Pulmonary artery endothelial cell (primary cell): ENCODE data around the gene GPSM3. TPM values are rescaled to one million over a fixed set of nuclear protein-coding genes. Genes with fewer than 3 reads are reported as not detected.
A peak's percentile ranks its signal among the peaks of the same experiment; 100 is the strongest.
"Not testable (repeated sequence)": the region's sequence is repeated elsewhere in the genome, so short reads cannot be mapped to it uniquely, and the experiment has no call there.

Experiments
- DNase-seq: peaks from one replicate; pipeline ENCODE4 v3.0.0-alpha.2; 2011; ENCODE audit warnings: low read depth, low spot score
- total RNA-seq: library from RNA; depleted of rRNA; stranded (reverse); fragments of >200 nt; gene quantifications from 2 replicates; pipeline ENCODE4 v1.2.3, GENCODE V29; 2014

Gene GPSM3
- total RNA-seq, 1 donor from 2014 or later: 7.1 TPM

DNA sequence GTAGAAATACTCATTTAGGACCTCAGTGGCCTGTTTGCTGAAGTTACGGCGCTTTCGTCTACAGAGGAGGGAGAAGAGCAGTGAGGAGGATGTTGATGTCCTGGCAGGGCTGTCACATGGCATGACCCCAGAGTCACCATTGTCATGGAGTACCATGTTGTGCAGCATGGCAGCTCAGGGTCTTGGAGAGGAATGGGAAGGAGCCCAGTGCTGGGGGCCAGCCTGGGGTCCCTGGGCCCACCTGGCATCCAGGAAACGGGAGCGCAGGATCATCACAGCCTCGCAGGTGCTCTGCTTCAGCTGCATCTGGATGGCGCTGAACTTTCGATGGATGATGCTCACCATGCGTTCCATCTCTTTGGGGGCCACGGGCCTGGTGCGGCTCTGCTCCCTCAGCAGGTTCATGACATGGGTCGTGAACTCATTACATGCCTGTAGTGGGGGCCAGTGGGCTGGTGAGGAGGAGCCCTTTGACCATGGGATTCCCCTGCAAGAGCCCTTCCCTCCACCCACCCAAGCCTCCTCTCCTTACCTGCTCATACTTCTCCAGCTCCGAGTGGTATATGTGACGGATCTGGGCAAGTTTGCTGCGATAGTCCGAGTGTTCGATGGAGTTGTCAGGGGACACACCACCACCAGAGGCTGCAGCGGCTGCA, 4.6 kb downstream of the GPSM3 start:
- not testable (repeated sequence) for DNase-seq

DNA sequence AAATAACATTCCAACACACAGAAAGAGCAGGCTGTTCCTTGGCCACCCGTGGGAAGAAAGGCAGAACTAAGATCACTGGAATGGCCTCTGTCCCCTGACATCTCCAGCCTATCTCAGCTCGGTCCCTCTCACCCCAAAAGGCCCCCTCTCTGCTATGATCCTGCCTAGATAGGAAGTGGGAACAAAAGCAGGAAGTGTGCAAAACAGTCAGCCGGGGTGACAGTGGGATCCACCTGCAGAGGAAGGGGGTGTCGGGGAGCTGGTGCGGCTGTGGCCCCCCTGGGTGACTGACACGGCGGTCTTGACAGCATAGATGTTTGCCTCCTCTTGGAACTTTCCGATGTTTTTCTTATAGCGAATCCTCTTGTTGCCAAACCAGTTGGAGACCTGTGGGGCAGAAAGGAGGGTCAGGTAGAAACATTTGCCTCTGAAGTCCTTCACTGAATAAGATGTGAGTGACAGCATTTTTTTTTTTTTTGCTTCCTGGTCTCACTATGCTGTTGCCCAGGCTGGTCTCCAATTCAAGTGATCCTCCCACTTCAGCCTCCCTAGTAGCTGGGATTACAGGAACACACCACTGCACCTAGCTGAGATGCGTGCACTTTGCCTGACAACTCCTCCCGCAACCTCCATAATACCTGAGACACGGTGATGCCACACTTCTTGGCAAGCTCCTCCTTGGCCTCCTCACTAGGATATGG, 5.3 kb downstream of the GPSM3 start:
- DNase-seq: no peak

DNA sequence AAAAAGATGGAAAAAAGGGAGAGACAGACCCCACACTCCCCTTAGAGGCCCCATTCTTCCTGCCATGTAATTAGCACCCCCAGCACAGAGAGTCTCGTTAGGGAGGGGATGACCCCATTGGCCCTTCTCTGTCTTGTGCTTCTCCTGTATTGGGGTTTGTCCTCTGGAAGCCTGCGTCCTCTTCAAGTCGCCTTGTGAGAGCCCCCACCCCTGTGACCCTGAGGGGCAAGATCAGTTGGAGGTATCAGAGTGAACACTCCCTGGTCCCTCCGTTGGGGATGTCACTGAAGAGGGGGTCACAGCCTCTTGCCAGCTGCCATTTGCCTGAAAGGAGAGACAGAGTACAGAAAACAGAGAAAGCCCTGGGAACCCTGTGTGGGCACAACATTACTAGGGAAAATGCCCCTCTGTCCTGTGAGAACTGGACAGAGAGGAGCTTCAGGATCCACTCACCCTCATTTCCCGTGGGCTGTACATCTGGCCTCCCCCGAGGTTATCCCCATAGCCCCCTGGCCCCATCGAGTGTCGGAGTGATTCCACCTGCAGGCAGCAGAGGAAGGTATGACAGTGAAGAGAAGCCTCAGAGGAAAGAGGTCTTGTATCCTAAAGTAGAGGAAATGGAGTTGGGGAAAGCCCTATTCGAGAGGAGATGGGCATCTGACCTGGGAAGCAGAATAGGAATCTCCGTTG, 6.1 kb downstream of the GPSM3 start:
- DNase-seq: not testable (repeated sequence)

DNA sequence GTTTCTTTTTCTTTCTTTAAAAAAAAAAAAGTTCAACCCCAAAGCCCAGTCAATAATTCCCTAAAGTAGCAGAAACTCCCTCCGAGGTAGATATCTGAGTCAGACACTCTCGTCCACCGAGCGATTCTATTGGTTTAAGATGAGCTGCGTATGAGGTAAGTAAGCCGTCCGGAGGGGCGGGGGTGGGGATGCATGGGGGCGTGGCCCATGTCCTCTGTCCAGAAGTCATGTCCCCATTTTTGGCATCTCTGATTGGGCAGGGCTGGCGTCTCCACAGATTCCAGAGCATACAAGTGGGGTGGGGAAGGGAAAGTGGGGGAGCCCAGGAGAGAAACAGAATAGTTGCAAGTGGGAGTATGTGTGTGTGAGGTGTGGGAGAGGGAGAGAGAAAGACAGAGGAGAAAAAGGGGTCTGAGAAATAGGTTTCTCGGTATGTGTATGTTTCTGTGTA, 6.7 kb downstream of the GPSM3 start:
- DNase-seq: not testable (repeated sequence)

DNA sequence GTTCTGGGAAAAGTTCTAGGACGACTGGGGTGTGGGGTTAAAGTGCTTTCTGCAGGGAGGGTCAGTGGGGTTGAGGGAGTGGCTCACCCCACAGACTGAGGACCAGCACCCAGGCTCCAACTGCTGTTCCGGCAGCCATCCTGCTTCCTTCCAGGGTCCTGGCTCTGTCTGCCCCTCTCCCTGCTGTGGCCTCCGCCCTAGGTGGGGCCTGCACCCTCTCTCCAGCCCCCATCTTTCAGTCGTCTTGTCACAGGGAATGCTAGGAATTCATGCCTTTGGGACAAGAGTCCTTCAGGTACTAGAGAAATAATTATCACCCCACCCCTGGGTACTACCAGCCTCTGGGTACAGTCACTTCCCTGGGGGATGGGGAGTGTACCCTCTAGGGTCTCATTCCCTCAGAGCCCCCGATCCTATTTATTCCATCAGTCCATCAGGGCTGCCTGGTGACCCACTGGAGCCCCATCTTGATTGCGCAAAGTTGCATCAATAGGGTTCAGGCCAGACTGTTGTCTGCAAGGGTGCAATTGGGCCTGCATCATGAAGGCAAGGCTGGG, 8.3 kb downstream of the GPSM3 start, which contains the start of gene AGER:
Gene AGER, minus strand, starts transcription at position 170 of the 557 bp plus-strand sequence. Its CDS starts 31 bp downstream, at position 139.
- no peak for DNase-seq

DNA sequence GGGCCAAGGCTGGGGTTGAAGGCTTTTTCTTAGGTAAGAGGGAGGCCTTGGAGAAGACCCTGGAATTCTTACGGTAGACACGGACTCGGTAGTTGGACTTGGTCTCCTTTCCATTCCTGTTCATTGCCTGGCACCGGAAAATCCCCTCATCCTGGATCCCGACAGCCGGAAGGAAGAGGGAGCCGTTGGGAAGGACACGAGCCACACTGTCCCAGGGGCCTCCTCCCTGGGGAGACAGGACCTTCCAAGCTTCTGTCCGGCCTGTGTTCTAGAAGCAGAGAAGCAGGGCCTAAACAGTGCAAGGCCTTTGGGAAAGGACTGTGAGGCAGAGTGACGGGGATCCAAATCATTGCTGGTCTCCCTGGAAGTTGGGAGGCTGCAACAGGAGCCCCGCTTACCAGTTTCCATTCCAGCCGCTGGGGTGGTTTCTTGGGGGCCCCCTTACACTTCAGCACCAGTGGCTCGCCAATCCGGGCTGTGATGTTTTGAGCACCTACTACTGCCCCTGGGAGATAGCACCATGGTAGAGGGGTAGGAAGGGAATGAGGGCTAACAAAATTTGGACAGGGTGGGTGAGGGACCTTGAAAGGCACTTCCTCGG, 8.9 kb downstream of the GPSM3 start:
- no peak for DNase-seq

DNA sequence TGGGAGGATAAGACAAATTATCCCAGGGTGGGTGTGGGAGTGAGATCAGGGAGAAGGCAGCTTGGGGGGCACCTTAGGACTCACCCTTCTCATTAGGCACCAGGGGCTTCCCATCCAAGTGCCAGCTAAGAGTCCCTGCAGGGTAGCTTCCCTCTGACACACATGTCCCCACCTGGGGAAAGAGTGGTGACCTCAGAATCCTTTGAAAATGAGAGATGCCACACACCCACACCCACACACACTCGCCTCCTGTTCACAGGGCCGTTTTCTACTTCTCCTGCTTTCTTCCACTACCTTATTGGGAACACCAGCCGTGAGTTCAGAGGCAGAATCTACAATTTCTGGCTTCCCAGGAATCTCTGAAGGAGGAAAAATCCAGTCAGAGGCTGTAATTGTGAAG, 9.4 kb downstream of the GPSM3 start:
- no peak for DNase-seq

DNA sequence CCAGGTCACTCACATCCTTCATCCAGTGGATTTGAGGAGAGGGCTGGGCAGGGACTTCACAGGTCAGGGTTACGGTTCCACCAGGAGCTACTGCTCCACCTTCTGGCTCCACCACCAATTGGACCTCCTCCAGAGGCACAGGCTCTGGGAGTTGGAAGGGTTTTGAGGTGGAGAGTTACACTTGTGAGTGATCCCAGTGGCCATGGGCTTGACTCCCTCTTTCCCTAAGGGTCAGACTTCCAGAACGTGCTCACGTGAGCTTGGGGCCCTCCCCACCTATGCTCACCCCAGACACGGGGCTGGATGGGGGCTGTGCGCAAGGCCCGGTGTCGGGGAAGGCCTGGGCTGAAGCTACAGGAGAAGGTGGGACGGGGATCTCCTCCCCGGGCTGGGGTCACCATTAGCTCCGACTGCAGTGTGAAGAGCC, 9.9 kb downstream of the GPSM3 start:
- DNase-seq: no peak

DNA sequence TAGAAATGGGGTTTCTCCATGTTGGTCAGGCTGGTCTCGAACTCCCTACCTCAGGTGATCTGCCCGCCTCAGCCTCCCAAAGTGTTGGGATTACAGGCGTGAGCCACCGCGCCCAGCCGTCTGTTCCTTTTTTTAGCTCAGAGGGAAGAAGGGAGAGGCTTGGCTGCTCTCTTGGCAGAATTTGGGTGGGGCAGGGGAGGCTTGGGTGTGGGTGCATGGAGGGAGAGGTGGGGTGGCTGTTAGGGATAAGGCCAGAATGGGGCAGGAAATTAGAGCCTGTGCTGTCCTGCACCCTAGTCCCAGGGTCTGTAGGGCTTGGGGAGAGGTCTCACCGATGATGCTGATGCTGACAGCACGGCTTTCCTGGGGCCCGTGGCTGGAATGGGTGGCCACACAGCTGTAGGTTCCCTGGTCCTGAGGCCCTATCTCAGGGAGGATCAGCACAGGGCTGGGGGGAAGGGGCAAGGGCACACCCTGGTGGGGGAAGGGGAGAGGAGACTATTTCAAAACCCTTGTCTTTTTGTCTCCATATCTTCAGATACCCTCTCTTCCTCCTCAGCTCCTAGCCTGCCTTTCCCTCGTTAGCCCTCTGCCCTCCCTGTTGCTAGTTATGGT, 10.4 kb downstream of the GPSM3 start:
- no peak for DNase-seq

DNA sequence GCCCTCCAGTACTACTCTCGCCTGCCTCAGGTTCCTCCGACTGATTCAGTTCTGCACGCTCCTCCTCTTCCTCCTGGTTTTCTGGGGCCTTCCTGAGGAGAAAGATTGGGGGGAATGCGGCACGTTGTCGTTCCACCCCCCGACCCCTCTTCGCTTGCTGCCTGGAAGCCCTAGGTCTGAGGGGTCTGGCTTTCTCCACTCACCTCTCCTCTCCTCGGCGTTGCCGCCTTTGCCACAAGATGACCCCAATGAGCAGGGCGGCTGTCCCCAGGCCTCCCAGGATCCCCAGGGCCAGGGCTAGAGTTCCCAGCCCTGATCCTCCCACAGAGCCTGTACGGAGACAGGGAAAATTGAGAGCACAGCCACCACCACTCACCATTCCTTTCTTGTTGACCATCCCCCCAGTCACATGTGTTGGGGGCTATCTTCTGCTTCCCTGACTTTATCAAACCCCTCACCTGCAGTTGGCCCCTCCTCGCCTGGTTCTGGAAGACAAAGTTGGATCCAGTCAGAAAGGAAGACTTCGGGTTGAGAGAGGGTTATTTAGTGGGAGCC, 11.2 kb downstream of the GPSM3 start:
- no peak for DNase-seq

DNA sequence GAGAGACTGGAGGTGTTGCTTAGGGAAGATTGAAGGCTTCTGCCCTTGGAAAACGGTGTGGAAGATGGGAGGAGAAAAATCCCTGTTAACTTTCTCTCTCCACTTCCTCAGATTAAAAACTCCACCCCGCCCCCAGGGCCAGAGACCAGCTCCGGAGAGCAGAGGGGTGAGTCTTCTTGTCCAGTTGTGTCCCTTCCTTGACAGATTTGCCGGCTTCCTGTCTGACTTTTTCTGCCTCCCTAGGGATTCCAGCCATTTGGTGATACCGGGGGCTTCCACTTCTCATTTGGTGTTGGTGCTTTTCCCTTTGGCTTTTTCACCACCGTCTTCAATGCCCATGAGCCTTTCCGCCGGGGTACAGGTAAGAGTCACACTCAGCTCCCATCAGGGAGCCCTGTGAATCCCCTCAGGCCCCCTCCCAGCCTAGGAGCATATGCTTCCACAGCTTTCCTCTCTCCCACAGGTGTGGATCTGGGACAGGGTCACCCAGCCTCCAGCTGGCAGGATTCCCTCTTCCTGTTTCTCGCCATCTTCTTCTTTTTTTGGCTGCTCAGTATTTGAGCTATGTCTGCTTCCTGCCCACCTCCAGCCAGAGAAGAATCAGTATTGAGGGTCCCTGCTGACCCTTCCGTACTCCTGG, 12.6 kb downstream of the GPSM3 start:
- DNase-seq: no peak

DNA sequence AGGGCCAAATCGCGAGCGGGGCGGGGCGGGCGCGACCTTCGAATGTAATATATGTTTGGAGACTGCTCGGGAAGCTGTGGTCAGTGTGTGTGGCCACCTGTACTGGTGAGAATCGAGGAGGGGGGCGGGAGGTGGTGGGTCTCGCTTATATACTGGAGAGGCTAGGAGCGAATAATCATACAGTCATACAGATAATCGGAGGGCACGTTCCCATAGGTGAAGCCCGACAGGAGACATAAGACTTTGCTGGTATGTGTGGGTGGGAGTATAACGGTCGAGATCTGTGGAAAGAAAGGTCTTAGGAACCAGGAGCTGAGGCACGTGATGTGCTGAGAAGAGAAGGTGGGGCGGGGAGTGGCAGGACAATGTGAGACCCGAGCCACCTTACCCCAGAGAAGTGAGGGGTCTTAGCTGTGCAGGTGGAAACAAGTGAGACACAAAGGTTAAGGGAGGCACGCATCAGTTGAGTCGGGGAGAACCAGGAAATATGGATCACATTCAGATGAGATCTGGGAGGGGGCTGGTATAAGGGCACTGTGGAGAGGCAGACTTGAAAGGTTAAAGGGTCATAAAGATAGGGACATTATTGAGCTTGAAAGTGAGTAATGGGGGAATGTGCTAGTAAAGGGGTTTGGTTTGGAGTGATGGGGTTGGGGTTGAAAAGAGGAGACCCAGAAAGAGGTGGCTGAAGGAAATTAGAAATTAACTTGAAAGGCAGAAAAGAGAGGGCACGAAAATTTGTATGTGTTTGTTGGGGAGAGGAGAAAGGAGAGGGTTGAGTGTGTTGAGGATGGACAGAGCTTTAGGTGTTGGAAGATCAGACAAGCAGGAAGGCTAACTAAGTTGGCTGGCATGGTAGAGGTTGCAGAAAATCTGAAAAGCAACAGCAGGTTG, 13.6 kb downstream of the GPSM3 start:
- DNase-seq: no peak

DNA sequence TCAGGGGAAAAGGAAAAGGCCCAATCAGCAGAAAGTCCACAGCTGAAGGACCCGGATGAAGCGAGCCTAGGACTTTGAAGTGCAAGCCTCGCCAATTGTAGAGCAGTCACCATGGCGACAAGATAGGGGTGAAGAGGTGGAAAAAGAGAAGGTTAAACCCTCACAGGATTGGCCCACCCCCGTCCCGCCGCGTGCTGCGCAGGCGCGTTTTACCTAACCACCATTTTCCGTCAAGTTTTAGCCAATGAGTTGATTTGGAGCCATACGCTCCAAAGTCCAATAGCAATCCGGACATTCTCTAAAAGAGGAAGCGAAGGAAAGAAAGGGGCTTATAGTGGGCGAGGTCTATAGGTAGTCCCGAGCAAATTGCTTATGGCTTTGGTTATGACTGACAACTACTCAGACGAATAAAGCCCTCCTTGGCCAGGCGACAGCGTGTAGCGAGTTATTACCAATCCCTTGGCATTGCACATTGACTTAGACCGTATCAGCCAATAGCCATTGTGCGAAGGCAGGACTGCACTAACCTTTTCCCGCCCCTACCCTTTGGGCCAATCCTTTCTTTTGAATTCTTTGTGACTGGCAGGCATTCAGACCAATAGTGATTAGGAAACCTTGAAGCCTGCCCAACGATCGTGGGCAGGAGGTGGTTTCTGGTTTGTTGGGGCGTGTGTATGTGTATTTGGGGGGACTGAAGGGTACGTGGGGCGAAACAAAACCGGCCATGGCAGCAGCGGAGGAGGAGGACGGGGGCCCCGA, 14.5 kb downstream of the GPSM3 start, which contains the start of gene RNF5:
Gene RNF5, plus strand, starts transcription at position 618 of the 759 bp plus-strand sequence. Its CDS starts 107 bp downstream, at position 725.
- DNase-seq: peak; percentile 100

DNA sequence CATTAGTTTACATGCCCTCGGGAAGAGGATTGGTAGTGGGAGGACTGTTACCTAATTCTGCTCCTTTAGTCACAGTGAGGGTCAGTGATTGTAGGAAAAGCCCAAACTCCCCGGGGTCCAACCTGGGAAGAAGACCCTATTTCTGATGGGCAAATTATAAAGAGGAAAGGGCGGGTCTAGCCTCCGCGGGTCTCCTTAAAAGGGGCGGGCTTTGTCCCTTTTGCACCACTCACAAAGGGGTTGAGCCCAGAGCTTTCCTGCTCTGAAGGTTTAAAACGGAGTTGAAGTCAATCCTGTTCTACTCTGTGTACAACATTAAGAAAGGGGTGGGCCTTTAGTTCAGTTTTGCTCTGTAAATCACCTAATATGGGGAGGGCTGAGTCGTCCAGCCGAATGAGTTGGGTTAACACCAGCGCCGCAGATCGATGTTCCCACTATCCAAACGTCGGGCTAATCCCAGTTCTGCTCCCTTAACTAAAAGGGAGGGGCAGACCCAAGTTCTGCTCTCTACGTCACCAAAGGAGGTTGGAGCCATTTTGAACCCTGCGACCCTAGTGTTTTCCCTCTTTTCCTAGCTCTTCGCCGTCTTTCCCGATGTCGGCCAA, 15.2 kb downstream of the GPSM3 start:
- no peak for DNase-seq

DNA sequence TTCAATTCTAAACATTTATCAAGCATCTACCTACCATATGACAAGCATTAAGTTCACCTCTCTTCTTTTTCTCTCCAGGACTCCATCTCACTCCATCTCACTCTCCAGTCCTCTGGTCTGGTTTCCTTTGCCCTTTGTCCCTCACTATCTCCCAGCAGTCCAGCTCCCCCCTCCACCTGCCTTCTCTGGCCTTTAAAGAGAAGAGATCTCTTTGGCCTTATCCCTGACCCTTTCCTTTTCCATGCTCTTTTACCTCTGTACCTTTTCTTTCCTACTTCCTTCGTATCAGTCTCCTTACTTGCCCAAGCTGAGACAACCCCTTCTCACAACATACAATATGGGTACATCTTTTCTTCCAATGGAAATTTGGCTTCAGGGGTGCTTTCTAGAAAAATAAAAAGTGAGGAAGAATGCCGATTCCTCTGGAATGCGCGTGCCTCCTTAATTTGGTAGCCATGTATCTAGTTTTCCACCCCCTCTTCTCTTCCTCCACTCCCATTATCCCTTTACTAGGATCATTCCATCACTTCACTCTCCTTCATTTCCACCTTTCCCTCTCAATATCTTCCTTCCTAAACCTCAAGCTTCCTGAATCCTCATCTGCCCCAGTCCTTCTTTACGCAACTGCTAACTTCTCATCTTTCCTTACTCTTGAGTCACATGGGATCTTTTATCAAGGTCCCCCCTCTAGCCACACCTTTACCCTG, 15.8 kb downstream of the GPSM3 start:
- no peak for DNase-seq

DNA sequence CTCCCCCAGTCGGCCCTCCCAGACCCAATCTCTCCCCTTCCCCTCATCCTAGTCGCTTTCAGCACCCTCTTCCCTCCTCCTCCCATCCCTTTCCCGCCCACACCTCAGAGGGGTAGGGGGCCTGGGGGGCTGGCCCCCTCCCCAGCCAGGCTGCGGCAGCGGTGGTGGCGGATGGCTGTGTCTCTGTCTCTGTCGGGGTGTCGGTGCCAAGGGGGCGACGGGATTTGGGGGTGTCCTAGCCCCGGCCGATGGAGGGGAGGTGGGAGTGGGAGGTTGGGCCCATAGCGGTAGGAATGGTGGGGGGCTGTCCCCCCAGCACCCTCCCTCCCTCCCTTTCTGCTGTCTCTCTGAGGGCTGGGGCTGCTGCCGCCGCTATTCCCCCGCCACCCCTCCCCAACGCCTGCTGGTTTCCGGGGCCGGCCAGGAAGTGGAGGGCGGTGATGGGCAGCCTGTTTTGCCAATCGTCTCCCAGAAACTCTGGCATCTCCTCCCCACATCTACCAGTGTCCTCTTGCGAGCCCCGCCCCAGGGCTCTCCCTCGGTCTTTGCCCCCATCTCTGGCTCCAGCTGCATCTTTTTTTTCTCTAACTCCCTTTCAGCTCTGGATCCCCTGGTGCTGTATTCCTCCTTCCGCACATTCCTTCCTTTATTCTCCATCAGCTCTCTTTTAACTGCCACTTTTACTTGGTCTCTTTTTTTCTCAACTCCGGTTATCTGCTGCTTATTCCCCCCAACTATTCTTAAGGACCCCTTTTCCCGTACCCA, 16.6 kb downstream of the GPSM3 start, which contains the start of gene AGPAT1:
Gene AGPAT1, minus strand, starts transcription at position 374 of the 765 bp plus-strand sequence. CDS start 4,588 bp downstream, outside the sequence.
- DNase-seq: peak; percentile 89
